ENCODE results near the gene FTO. TPM values are rescaled to one million over a fixed set of nuclear protein-coding genes. Genes with fewer than 3 reads are reported as not detected.

Gene FTO
- total and polyA plus RNA-seq, 2 of the 13 experiments (the other 11 are each of a cell fraction or from before 2014, with no cell fraction given), result 41.6 to 55.8 TPM

DNA sequence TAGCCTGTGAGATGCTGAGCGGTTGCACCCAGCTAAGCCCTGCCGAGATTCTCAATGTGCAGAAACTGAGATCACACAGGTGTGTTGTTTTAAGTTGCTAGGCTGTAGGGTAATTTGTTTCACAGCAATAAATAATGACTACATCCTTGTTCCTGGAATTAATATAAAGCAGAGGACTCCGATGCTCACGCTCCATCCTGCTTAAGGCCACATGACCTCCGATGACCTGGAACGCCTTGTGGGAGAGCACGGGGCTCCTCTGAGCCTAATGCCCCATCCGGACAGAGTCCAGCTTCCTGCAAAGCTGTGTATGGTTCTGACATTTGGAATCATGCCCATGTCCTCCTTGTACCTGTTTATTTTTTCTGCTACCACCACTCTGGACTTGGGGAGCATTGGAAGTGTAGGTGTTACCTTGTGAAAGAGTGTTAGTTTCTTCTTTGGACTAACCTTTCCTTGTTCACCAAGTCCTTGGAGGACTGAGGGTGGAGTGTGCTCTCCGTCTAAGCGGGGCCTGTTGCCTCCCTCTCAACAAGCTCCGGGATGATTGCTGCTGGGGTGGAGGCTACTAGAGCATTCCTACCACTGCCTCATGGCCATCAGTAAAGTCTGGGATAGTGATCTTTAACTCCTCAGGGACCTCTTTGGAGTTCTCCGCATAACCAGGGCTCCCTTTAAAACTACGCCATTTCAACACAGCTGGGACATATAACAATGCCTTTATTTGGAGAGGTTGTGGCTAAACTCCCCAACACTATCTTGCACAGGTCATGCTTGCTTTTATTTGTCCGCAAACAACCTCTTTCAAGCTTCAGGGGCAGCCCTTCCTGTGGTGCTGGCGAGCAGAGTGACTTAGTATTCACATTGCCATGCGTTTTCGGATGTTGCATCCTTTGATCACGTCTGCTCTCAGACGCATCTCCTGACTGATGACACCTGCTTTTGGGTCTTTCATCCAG is 457.3 kb downstream of the FTO start (continued):
- TF ChIP-seq, protein P1, sequence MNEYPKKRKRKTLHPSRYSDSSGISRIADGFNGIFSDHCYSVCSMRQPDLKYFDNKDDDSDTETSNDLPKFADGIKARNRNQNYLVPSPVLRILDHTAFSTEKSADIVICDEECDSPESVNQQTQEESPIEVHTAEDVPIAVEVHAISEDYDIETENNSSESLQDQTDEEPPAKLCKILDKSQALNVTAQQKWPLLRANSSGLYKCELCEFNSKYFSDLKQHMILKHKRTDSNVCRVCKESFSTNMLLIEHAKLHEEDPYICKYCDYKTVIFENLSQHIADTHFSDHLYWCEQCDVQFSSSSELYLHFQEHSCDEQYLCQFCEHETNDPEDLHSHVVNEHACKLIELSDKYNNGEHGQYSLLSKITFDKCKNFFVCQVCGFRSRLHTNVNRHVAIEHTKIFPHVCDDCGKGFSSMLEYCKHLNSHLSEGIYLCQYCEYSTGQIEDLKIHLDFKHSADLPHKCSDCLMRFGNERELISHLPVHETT (CRISPR knock-in tag; conservative IDR thresholded peaks at IDR 0.05), result no peak
- TF ChIP-seq JDP2 (CRISPR knock-in tag; IDR thresholded peaks at IDR 0.05; ENCODE audit: borderline replicate concordance), result no peak
- TF ChIP-seq, protein P2, sequence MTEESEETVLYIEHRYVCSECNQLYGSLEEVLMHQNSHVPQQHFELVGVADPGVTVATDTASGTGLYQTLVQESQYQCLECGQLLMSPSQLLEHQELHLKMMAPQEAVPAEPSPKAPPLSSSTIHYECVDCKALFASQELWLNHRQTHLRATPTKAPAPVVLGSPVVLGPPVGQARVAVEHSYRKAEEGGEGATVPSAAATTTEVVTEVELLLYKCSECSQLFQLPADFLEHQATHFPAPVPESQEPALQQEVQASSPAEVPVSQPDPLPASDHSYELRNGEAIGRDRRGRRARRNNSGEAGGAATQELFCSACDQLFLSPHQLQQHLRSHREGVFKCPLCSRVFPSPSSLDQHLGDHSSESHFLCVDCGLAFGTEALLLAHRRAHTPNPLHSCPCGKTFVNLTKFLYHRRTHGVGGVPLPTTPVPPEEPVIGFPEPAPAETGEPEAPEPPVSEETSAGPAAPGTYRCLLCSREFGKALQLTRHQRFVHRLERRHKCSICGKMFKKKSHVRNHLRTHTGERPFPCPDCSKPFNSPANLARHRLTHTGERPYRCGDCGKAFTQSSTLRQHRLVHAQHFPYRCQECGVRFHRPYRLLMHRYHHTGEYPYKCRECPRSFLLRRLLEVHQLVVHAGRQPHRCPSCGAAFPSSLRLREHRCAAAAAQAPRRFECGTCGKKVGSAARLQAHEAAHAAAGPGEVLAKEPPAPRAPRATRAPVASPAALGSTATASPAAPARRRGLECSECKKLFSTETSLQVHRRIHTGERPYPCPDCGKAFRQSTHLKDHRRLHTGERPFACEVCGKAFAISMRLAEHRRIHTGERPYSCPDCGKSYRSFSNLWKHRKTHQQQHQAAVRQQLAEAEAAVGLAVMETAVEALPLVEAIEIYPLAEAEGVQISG (CRISPR knock-in tag; IDR thresholded peaks at IDR 0.05), result peak; percentile 51
- TF ChIP-seq ARID2 (CRISPR knock-in tag; IDR thresholded peaks at IDR 0.05; ENCODE audit: borderline replicate concordance), result no peak
- TF ChIP-seq ZEB1 (IDR thresholded peaks at IDR 0.05; ENCODE audit: insufficient replicate concordance, low read depth), result peak; percentile 16
- TF ChIP-seq MTF2 (CRISPR knock-in tag; IDR thresholded peaks at IDR 0.05; ENCODE audit: borderline replicate concordance), result 0 out of 2 replicates have a peak, but pooled peaks have one; percentile 36
- TF ChIP-seq, protein P3, sequence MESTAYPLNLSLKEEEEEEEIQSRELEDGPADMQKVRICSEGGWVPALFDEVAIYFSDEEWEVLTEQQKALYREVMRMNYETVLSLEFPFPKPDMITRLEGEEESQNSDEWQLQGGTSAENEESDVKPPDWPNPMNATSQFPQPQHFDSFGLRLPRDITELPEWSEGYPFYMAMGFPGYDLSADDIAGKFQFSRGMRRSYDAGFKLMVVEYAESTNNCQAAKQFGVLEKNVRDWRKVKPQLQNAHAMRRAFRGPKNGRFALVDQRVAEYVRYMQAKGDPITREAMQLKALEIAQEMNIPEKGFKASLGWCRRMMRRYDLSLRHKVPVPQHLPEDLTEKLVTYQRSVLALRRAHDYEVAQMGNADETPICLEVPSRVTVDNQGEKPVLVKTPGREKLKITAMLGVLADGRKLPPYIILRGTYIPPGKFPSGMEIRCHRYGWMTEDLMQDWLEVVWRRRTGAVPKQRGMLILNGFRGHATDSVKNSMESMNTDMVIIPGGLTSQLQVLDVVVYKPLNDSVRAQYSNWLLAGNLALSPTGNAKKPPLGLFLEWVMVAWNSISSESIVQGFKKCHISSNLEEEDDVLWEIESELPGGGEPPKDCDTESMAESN (CRISPR knock-in tag; conservative IDR thresholded peaks at IDR 0.05), result no peak; the same call in 1 of the 2 replicates
- TF ChIP-seq ZFX (CRISPR knock-in tag; IDR thresholded peaks at IDR 0.05; ENCODE audit: low read depth), result peak; percentile 40; the same call in 1 of the 2 replicates
- TF ChIP-seq RFXAP (CRISPR knock-in tag; IDR thresholded peaks at IDR 0.05; ENCODE audit: borderline replicate concordance), result peak; percentile 56
- TF ChIP-seq ZKSCAN1 (IDR thresholded peaks at IDR 0.05; ENCODE audit: low read length), result no peak
- TF ChIP-seq CENPT (CRISPR knock-in tag; IDR thresholded peaks at IDR 0.05; ENCODE audit: low read depth), result no peak
- 0 out of 2 replicates have a peak, but pooled peaks have one; percentile 54 for TF ChIP-seq YEATS4 (CRISPR knock-in tag; IDR thresholded peaks at IDR 0.05; ENCODE audit: borderline replicate concordance)
- peak; percentile 61 for TF ChIP-seq PRPF4 (IDR thresholded peaks at IDR 0.05; ENCODE audit: low read depth, low read length, poor library complexity, severe bottlenecking)
- TF ChIP-seq RARA (CRISPR knock-in tag; IDR thresholded peaks at IDR 0.05), result peak; percentile 85
- peak; percentile 93 for TF ChIP-seq SRF (IDR thresholded peaks at IDR 0.05; ENCODE audit: low read depth, low read length)
- TF ChIP-seq, protein P4, sequence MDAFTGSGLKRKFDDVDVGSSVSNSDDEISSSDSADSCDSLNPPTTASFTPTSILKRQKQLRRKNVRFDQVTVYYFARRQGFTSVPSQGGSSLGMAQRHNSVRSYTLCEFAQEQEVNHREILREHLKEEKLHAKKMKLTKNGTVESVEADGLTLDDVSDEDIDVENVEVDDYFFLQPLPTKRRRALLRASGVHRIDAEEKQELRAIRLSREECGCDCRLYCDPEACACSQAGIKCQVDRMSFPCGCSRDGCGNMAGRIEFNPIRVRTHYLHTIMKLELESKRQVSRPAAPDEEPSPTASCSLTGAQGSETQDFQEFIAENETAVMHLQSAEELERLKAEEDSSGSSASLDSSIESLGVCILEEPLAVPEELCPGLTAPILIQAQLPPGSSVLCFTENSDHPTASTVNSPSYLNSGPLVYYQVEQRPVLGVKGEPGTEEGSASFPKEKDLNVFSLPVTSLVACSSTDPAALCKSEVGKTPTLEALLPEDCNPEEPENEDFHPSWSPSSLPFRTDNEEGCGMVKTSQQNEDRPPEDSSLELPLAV (CRISPR knock-in tag; conservative IDR thresholded peaks at IDR 0.05; ENCODE audit: low read depth), result no peak
- no peak for TF ChIP-seq ZNF530 (CRISPR knock-in tag; IDR thresholded peaks at IDR 0.05; ENCODE audit: low read depth)
